SH-SY5Y (cell line): ENCODE data around the gene OR6C2.

Experiments
- GATA2 ChIP-seq: IDR thresholded peaks from 2 replicates; pipeline ENCODE4 v1.6.1; 2011; ENCODE audit warnings: mild to moderate bottlenecking, low read depth, low read length
- GATA3 ChIP-seq: IDR thresholded peaks from 2 replicates; pipeline ENCODE4 v1.6.1; 2011; ENCODE audit warnings: low read depth, mild to moderate bottlenecking, low read length, moderate library complexity

GRCh38 chr12:55492078-55492477 lies 48.2 kb downstream of the OR6C2 start, which contains the start of gene OR6C68:
- TF ChIP-seq GATA2 (no peak), GATA3 (no peak)
